PC-3 (cell line): ENCODE results near the gene KRTAP5-5. TPM values are rescaled to one million over a fixed set of nuclear protein-coding genes. Genes with fewer than 3 reads are reported as not detected.

Experiments used
- ATAC-seq: fragments of 200-7000 bp; cut with Tn5 transposase; 2 replicates; pipeline ENCODE4 v1.9.1; 2020; ENCODE audit warnings: mild to moderate bottlenecking, moderate library complexity
- BruUV-seq: library from RNA; stranded (reverse); fragments of 400-500 nt; replicated peaks from 2 replicates; lab custom pipeline; 2021; lab: Mats Ljungman, UMichigan
- CTCF ChIA-PET: fragments of 300-600 bp; sonication (Branson Sonifier 250); formaldehyde crosslinking; loops from one replicate; lab custom pipeline; 2022; ENCODE audit warnings: antibody characterized with exemption; lab: Charles Lee
- POLR2A ChIA-PET: fragments of 300-600 bp; sonication (Branson Sonifier 250); formaldehyde crosslinking; loops from one replicate; lab custom pipeline; 2022; ENCODE audit warnings: antibody characterized with exemption; ENCODE audit not compliant: unreplicated experiment; lab: Charles Lee
- DNase-seq: peaks from one replicate; pipeline ENCODE4 v3.0.0-alpha.2; 2015
- H2AFZ ChIP-seq: fragments of 300-600 bp; sonication (generic); 2 replicates; pipeline ENCODE4 v1.6.0; 2016; ENCODE audit warnings: antibody characterized with exemption, low read length
- H3F3A ChIP-seq: fragments of 300-600 bp; sonication (generic); one replicate; pipeline ENCODE4 v1.6.0; 2017; ENCODE audit warnings: antibody characterized with exemption, low read length, control low read depth, mild to moderate bottlenecking; ENCODE audit not compliant: unreplicated experiment
- H3K27ac ChIP-seq: fragments of 300-600 bp; sonication (generic); 2 replicates; pipeline ENCODE4 v1.5.1; 2016; ENCODE audit warnings: mild to moderate bottlenecking, low read length
- H3K27me3 ChIP-seq: fragments of 300-600 bp; sonication (generic); 2 replicates; pipeline ENCODE4 v1.6.1; 2016; ENCODE audit warnings: low read length, mixed read lengths
- H3K36me3 ChIP-seq: fragments of 300-600 bp; sonication (generic); 2 replicates; pipeline ENCODE4 v1.6.1; 2016; ENCODE audit warnings: low read depth, mixed run types, low read length, mixed read lengths
- H3K4me1 ChIP-seq: fragments of 300-600 bp; sonication (generic); 2 replicates; pipeline ENCODE4 v1.5.1; 2016; ENCODE audit warnings: low read length; ENCODE audit not compliant: insufficient read depth
- H3K4me2 ChIP-seq: fragments of 300-600 bp; sonication (generic); 2 replicates; pipeline ENCODE4 v1.6.0; 2016; ENCODE audit warnings: low read length
- H3K4me3 ChIP-seq: fragments of 300-600 bp; sonication (generic); 2 replicates; pipeline ENCODE4 v1.5.1; 2016; ENCODE audit warnings: mild to moderate bottlenecking, low read length, mixed read lengths
- H3K79me2 ChIP-seq: fragments of 300-600 bp; sonication (generic); 2 replicates; pipeline ENCODE4 v1.6.1; 2017; ENCODE audit warnings: low read length, mixed read lengths
- H3K9ac ChIP-seq: fragments of 300-600 bp; sonication (generic); 2 replicates; pipeline ENCODE4 v1.6.0; 2016; ENCODE audit warnings: mild to moderate bottlenecking, low read length
- H3K9me2 ChIP-seq: fragments of 300-600 bp; sonication (generic); replicated peaks from 2 replicates; pipeline ENCODE4 v1.6.1; 2016; ENCODE audit warnings: mixed run types, low read length, mixed read lengths
- H3K9me3 ChIP-seq: fragments of 300-600 bp; sonication (generic); 2 replicates; pipeline ENCODE4 v1.6.1; 2016; ENCODE audit warnings: low read length, mixed read lengths
- H4K20me1 ChIP-seq: fragments of 300-600 bp; sonication (generic); 2 replicates; pipeline ENCODE4 v1.6.1; 2016; ENCODE audit warnings: low read length, mixed read lengths
- EZH2 ChIP-seq: fragments of 300-600 bp; sonication (generic); IDR thresholded peaks from one replicate; pipeline ENCODE4 v1.6.1; 2017; ENCODE audit warnings: antibody characterized with exemption, mild to moderate bottlenecking, low read length; ENCODE audit not compliant: unreplicated experiment
- EZH2phosphoT487 ChIP-seq: fragments of 300-600 bp; sonication (generic); IDR thresholded peaks from 2 replicates; pipeline ENCODE4 v1.6.1; 2018; ENCODE audit warnings: mild to moderate bottlenecking, antibody characterized with exemption, low read length, borderline replicate concordance
- intact Hi-C: fragments of 100-400 bp; cut with micrococcal nuclease; formaldehyde crosslinking; loops from 2 replicates; pipeline ENCODE4 v1.9.0; 2023
- total RNA-seq: library from RNA; depleted of rRNA; stranded (reverse); fragments of >200 nt; gene quantifications from 2 replicates; pipeline ENCODE4 v1.2.3, GENCODE V29; 2014
- TF ChIP-seq, protein P1 (sequence below): fragments of 300-600 bp; sonication (generic); conservative IDR thresholded peaks from 2 replicates; pipeline ENCODE4 v1.5.1; 2017; ENCODE audit warnings: antibody characterized with exemption, low read depth, mild to moderate bottlenecking, low read length

The KRTAP5-5 gene
- total RNA-seq, 1 experiment from 2014 or later, result not detected

- no peak for DNase-seq
- POLR2A ChIA-PET, result no interaction called here
- BruUV-seq, result no TSS peak
These were observed 10.1 kb downstream of the KRTAP5-5 start for GRCh38 chr11:1639666-1640065.

DNA sequence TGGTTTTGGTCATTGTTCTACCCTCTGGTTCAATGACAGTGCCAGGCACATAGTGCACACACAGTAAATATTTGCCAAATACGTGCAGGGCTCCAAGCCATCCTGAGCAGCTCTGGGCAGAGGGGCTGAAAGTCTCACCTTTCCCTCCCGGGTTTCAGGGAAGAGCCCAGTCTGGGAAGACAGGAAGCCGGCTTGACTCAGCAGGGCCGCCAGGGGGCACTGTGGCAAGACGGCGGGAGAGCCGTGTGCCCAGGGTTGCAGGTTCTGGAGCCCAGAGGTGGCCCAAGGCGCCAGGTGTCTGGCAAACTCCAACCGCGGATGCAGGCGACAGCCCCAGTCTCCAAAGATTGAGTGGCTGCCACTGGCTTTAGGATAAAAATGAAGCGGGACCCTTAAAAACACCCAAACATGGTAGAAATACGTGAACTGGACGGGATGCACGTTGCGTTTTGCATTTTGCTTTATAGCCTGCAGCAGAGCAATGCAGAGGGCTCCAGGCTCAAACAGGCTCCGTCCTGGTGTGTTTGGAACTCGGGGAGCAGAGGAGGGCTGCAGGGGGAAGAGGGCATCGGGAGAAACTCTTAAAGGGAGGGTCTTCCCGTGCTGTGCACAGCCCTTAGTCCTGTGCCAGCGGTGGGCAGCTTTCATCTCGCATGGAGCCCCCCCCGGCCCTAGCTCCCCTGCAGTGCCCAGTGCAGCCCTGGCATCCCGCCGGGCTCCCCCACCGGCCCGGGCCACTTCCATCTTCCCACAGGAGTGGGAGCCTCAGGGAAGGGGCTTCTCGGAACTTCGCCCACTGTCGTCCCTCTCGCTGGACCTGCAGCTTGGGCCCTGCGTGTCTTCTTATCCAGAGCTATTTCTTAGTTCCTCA lies 10.7 kb downstream of the KRTAP5-5 start:
- Histone ChIP-seq H3K27ac (no peak overlapping the region), H3K36me3 (no peaks in the 10 kb centered on the region), H3F3A (no peaks in the 10 kb centered on the region), H3K27me3 (peaks cover 14% of the 10 kb centered on the region; the same call in 1 of the 2 replicates), H3K9me2 (no peaks in the 10 kb centered on the region), H3K4me1 (no peaks in the 10 kb centered on the region), H3K9me3 (no peaks in the 10 kb centered on the region), H3K9ac (no peak overlapping the region), H3K4me2 (no peak overlapping the region), H4K20me1 (no peaks in the 10 kb centered on the region), H3K4me3 (no peak overlapping the region), H3K79me2 (no peaks in the 10 kb centered on the region), H2AFZ (no peak overlapping the region)
- intact Hi-C loops, result no loop called here
- ChIA-PET POLR2A (no interaction called here), CTCF (interaction anchor here (0.5 to 2.0 kb wide), 5 partner anchors 9 to 152 kb away, joined by 3 to 9 read pairs (median 3); no protein-coding TSS in a partner anchor)
- BruUV-seq, result no TSS peak
- TF ChIP-seq EZH2phosphoT487 (no peak), EZH2 (no peak)
- TF ChIP-seq, protein P1, sequence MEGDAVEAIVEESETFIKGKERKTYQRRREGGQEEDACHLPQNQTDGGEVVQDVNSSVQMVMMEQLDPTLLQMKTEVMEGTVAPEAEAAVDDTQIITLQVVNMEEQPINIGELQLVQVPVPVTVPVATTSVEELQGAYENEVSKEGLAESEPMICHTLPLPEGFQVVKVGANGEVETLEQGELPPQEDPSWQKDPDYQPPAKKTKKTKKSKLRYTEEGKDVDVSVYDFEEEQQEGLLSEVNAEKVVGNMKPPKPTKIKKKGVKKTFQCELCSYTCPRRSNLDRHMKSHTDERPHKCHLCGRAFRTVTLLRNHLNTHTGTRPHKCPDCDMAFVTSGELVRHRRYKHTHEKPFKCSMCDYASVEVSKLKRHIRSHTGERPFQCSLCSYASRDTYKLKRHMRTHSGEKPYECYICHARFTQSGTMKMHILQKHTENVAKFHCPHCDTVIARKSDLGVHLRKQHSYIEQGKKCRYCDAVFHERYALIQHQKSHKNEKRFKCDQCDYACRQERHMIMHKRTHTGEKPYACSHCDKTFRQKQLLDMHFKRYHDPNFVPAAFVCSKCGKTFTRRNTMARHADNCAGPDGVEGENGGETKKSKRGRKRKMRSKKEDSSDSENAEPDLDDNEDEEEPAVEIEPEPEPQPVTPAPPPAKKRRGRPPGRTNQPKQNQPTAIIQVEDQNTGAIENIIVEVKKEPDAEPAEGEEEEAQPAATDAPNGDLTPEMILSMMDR, result peak; percentile 87
- peak; percentile 65 for DNase-seq
- ATAC-seq, result peak; percentile 80

More at GRCh38 chr11:1639666-1640065, 10.1 kb downstream of the KRTAP5-5 start:
- no peak overlapping the region for H3K27ac ChIP-seq
- no peak overlapping the region for H3K4me2 ChIP-seq
- no peaks in the 10 kb centered on the region for H3K79me2 ChIP-seq
- no peaks in the 10 kb centered on the region for H4K20me1 ChIP-seq
- H3K9ac ChIP-seq, result no peak overlapping the region
- CTCF ChIA-PET, result interaction anchor here (1.0 to 2.0 kb wide), 2 partner anchors 12 to 13 kb away, joined by 3 to 9 read pairs; no protein-coding TSS in a partner anchor
- no peaks in the 10 kb centered on the region for H3K36me3 ChIP-seq
- no peak for ATAC-seq
- no peaks in the 10 kb centered on the region for H3K9me2 ChIP-seq
- no peak overlapping the region for H3K4me3 ChIP-seq
- TF ChIP-seq, protein P1, result no peak
- TF ChIP-seq EZH2phosphoT487, result no peak
- no peak for TF ChIP-seq EZH2
- no peak overlapping the region for H2AFZ ChIP-seq
- intact Hi-C loops, result no loop called here
- H3F3A ChIP-seq, result no peaks in the 10 kb centered on the region
- H3K27me3 ChIP-seq, result peaks cover 15% of the 10 kb centered on the region; the same call in 1 of the 2 replicates
- no peaks in the 10 kb centered on the region for H3K9me3 ChIP-seq
- H3K4me1 ChIP-seq, result no peaks in the 10 kb centered on the region

GRCh38 chr11:1641096-1641495 lies 11.5 kb downstream of the KRTAP5-5 start:
- ChIA-PET POLR2A (no interaction called here), CTCF (interaction anchor here (2.0 kb wide), 1 partner anchor 12 kb away, joined by 9 read pairs; no protein-coding TSS in a partner anchor)
- no peak for DNase-seq
- no TSS peak for BruUV-seq
- Histone ChIP-seq H3K9me2 (no peaks in the 10 kb centered on the region), H3K36me3 (no peaks in the 10 kb centered on the region), H2AFZ (no peak overlapping the region), H3F3A (no peaks in the 10 kb centered on the region), H3K4me1 (no peaks in the 10 kb centered on the region), H3K79me2 (no peaks in the 10 kb centered on the region), H3K4me2 (no peak overlapping the region), H3K4me3 (no peak overlapping the region), H3K9me3 (no peaks in the 10 kb centered on the region), H3K9ac (no peak overlapping the region), H3K27ac (no peak overlapping the region), H3K27me3 (peaks cover 14% of the 10 kb centered on the region; the same call in 1 of the 2 replicates), H4K20me1 (no peaks in the 10 kb centered on the region)
- TF ChIP-seq EZH2, result no peak
- TF ChIP-seq EZH2phosphoT487, result no peak
- intact Hi-C loops, result no loop called here
- ATAC-seq, result no peak
